K562 (cell line): ENCODE measurements around the gene DNMT3A. TPM values are rescaled to one million over a fixed set of nuclear protein-coding genes. Genes with fewer than 3 reads are reported as not detected.

Experiments
- ATAC-seq: fragments of 200-7000 bp; cut with Tn5 transposase; 3 replicates; pipeline ENCODE4 v1.9.1; 2020; ENCODE audit warnings: moderate library complexity
- BruUV-seq: library from RNA; stranded (reverse); fragments of 400-500 nt; replicated peaks from 2 replicates; lab custom pipeline; 2021; lab: Mats Ljungman, UMichigan
- CTCF ChIA-PET: fragments of 300-600 bp; formaldehyde crosslinking; extraction: SDS; loops from one replicate; lab custom pipeline; 2021; ENCODE audit warnings: low intra/inter-chr PET ratio; lab: Yijun Ruan, JAX
- POLR2A ChIA-PET: fragments of 300-600, 350-650 bp; sonication (Branson Sonifier 250); formaldehyde crosslinking; extraction: SDS; loops from one replicate; lab custom pipeline; 2021; ENCODE audit warnings: antibody characterized with exemption, inconsistent platforms; lab: Yijun Ruan, JAX
- DNase-seq, 4 experiments: peaks; one replicate each; pipeline versions ENCODE4 v3.0.0 to v3.0.0-alpha.2; 2011 to 2018; ENCODE audit warnings: low spot score in 3 of 4, mixed read lengths in 3 of 4; ENCODE audit errors: extremely low read depth in 1 of 4
- FAIRE-seq: peaks from 2 replicates; lab custom pipeline; 2011; peaks lifted over from hg19 to GRCh38; lab: Jason Lieb, UNC
- H2AFZ ChIP-seq: 2 replicates; pipeline ENCODE4 v1.6.0; 2011; ENCODE audit warnings: low read depth, low read length, control low read depth, inconsistent platforms
- H3K27ac ChIP-seq: fragments of 200-600 bp; 3 replicates; pipeline ENCODE4 v1.8.0; 2011; ENCODE audit warnings: low read depth, mild to moderate bottlenecking, control low read depth, inconsistent platforms, low read length, moderate library complexity, mixed read lengths; ENCODE audit errors: extremely low read depth
- H3K27me3 ChIP-seq, 2 experiments: fragments of 300-600 bp in 1 of 2; 2 replicates in 1 of 2; 3 replicates in 1 of 2; pipeline versions ENCODE4 v1.6.0 to v1.8.0; 2011; ENCODE audit warnings: inconsistent platforms in 2 of 2, low read length in 2 of 2, mild to moderate bottlenecking in 1 of 2, mixed read lengths in 1 of 2, moderate library complexity in 1 of 2; ENCODE audit not compliant: control insufficient read depth in 2 of 2, insufficient read depth in 2 of 2
- H3K36me3 ChIP-seq: fragments of 300-600 bp; 3 replicates; pipeline ENCODE4 v1.8.0; 2011; ENCODE audit warnings: mild to moderate bottlenecking, low read length, inconsistent platforms; ENCODE audit not compliant: control insufficient read depth, insufficient read depth
- H3K4me1 ChIP-seq, 2 experiments: fragments of 200-600 bp in 1 of 2; replicated peaks in 1 of 2; 2 replicates in 1 of 2; 3 replicates in 1 of 2; pipeline versions ENCODE4 v1.5.1 to v1.8.0; 2011; ENCODE audit warnings: inconsistent platforms in 2 of 2, low read length in 2 of 2, mild to moderate bottlenecking in 1 of 2, mixed read lengths in 1 of 2, moderate library complexity in 1 of 2; ENCODE audit not compliant: control insufficient read depth in 2 of 2, insufficient read depth in 2 of 2
- H3K4me2 ChIP-seq: 2 replicates; pipeline ENCODE4 v1.6.1; 2011; ENCODE audit warnings: low read length, control low read depth, inconsistent platforms, mixed read lengths; ENCODE audit not compliant: insufficient read depth
- H3K4me3 ChIP-seq: fragments of 200-600 bp; sonication (generic), shearing (Covaris generic); 2 replicates; pipeline ENCODE4 v1.5.1; 2016; ENCODE audit warnings: control low read depth, inconsistent platforms
- H3K79me2 ChIP-seq: fragments of 200-600 bp; 3 replicates; pipeline ENCODE4 v1.8.0; 2011; ENCODE audit warnings: low read length, inconsistent platforms; ENCODE audit not compliant: control insufficient read depth, insufficient read depth
- H3K9ac ChIP-seq, 2 experiments: 2 replicates each; pipeline versions ENCODE4 v1.6.0 to v1.6.1; 2011; ENCODE audit warnings: low read depth in 2 of 2, low read length in 2 of 2, control low read depth in 1 of 2, inconsistent platforms in 1 of 2, mild to moderate bottlenecking in 1 of 2, mixed read lengths in 1 of 2; ENCODE audit not compliant: insufficient read depth in 1 of 2
- H3K9me1 ChIP-seq: one replicate; pipeline ENCODE4 v1.6.0; 2011; ENCODE audit warnings: inconsistent platforms, mild to moderate bottlenecking, low read length, moderate library complexity; ENCODE audit not compliant: control insufficient read depth, insufficient read depth
- H3K9me3 ChIP-seq: replicated peaks from 2 replicates; pipeline ENCODE4 v1.5.1; 2011; ENCODE audit warnings: low read depth, low read length, inconsistent platforms; ENCODE audit not compliant: control insufficient read depth, insufficient read depth
- H4K20me1 ChIP-seq: replicated peaks from 2 replicates; pipeline ENCODE4 v1.6.1; 2011; ENCODE audit warnings: low read length, inconsistent platforms, mixed read lengths; ENCODE audit not compliant: control insufficient read depth, insufficient read depth
- CBFA2T3 ChIP-seq: fragments of 450-650 bp; IDR thresholded peaks from 2 replicates; pipeline ENCODE4 v1.6.1; 2017
- HDAC3 ChIP-seq: fragments of 450-650 bp; IDR thresholded peaks from 2 replicates; pipeline ENCODE4 v1.6.1; 2018; ENCODE audit warnings: borderline replicate concordance, mild to moderate bottlenecking, moderate library complexity; ENCODE audit not compliant: partially characterized antibody
- LARP7 ChIP-seq: fragments of 450-650 bp; IDR thresholded peaks from 2 replicates; pipeline ENCODE4 v1.6.1; 2016
- PRMT5 ChIP-seq: sonication (generic); formaldehyde crosslinking; IDR thresholded peaks from 2 replicates; pipeline ENCODE4 v1.5.0; 2020; ENCODE audit warnings: missing genetic modification reagents
- TAL1 ChIP-seq: fragments of 450-650 bp; IDR thresholded peaks from 2 replicates; pipeline ENCODE4 v1.6.1; 2016; ENCODE audit warnings: mild to moderate bottlenecking
- WGBS: fragments of 100-300 bp; shearing (Covaris generic); methylation state at CpG from one replicate; pipeline ENCODE4 v1.1.6; 2016; ENCODE audit warnings: low coverage, mixed read lengths; ENCODE audit not compliant: insufficient coverage; ENCODE audit errors: missing lambda C conversion rate; 5-methylcytosine and 5-hydroxymethylcytosine counted together
- in situ Hi-C: fragments of 300-500 bp; cut with MboI; formaldehyde crosslinking; loops from 4 replicates; pipeline ENCODE4 v1.15.0; 2018; ENCODE audit warnings: inconsistent platforms, mixed read lengths
- intact Hi-C: fragments of 100-400 bp; cut with micrococcal nuclease; formaldehyde crosslinking; loops from 2 replicates; pipeline ENCODE4 v1.14.2; 2022
- polyA plus RNA-seq, 8 experiments: library from polyadenylated mRNA; depleted of rRNA in 4 of 8; stranded (reverse) in 5 of 8; unstranded in 3 of 8; fragments of >200 nt; fragmentation: Nextera tagmentation in 2 of 8; fragmentation: Illumina TruSeq in 1 of 8; extraction: Ambion mirVana in 2 of 8; extraction: Trizol in 1 of 8; gene quantifications; 2 replicates each; pipeline versions ENCODE4 v1.2.1 to v1.2.3, GENCODE V29; 2011 to 2014; ENCODE audit warnings: inconsistent platforms in 1 of 8, missing spikeins in 1 of 8
- total RNA-seq, 7 experiments: library from RNA; depleted of rRNA in 6 of 7; stranded (reverse); fragments of >200 nt in 6 of 7; fragmentation: Illumina TruSeq in 2 of 7; extraction: Trizol in 2 of 7; gene quantifications; 2 replicates each; pipeline versions ENCODE4 v1.2.1 to v1.2.3, GENCODE V29; 2011 to 2021; ENCODE audit warnings: low replicate concordance in 1 of 7
- TF ChIP-seq, protein P1 (sequence below), 2 experiments: IDR thresholded peaks in 1 of 2; conservative IDR thresholded peaks in 1 of 2; 2 replicates each; pipeline ENCODE4 v1.6.1; 2016; ENCODE audit warnings: low read depth in 2 of 2, mild to moderate bottlenecking in 1 of 2, missing compliant biosample characterization in 1 of 2, missing genetic modification characterization in 1 of 2, moderate library complexity in 1 of 2
- TF ChIP-seq, protein P2 (sequence below): sonication (generic); formaldehyde crosslinking; IDR thresholded peaks from 2 replicates; pipeline ENCODE4 v1.9.0; 2022; ENCODE audit warnings: mild to moderate bottlenecking, missing genetic modification reagents
- TF ChIP-seq, protein P3 (sequence below): fragments of 250-450 bp; sonication (Bioruptor Pico); IDR thresholded peaks from 2 replicates; pipeline ENCODE4 v1.8.0; 2021; ENCODE audit warnings: moderate library complexity, mild to moderate bottlenecking, inconsistent platforms

Gene DNMT3A
- total and polyA plus RNA-seq, 9 of the 15 experiments (the other 6 are each of a cell fraction or from before 2014, with no cell fraction given) = 3.0 to 16.0 (median 6.1) TPM

DNA sequence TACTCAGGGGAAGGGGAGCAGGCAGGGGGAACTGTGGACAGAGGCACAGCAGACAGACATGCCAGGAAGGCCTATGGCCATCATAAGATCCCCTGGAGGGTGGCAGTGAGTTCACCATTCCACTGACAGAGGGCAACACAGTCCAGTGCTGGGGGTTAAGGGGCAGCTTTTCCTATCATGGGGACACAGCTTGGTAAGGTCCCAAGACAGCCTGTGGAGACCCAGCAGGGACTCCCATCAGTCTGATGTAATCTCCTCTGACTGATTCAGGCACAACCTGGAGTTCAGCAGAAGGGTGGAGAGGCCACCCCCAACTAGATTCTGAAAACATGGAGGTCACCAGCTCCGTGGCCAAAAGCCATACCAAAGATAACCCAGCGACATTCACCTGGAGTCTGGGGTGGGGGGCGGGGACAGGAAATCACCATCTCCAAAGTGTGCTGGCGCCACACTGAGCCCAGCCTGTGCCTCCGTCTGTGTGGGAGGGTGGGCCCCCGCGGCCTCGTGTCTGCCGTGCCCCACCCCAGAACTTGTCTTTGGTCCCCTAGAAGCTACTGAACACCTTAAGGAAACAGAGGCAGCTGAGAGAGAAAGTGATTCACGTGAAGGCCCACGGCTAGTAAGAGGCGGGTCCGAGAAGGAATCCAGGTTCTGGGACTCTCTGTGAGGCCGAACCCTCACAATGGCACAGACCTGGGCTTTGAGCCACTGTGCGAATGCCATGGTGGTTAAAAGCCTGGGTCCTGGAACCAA lies 28.6 kb downstream of the DNMT3A start:
- in situ Hi-C loops (no loop called here), intact Hi-C loops (no loop called here)
- no peaks in the 10 kb centered on the region for H3K9me3 ChIP-seq
- peaks cover 13 to 41% of the 10 kb centered on the region in 2 experiments for H3K27me3 ChIP-seq
- FAIRE-seq = no peak
- no peaks in the 10 kb centered on the region for H3K9me1 ChIP-seq
- no peaks in the 10 kb centered on the region for H3K79me2 ChIP-seq
- peaks cover 9% of the 10 kb centered on the region for H4K20me1 ChIP-seq
- ChIA-PET POLR2A (no interaction called here), CTCF (no interaction called here)
- no peak overlapping the region for H3K27ac ChIP-seq
- H3K4me2 ChIP-seq = no peak overlapping the region
- no TSS peak for BruUV-seq
- 28% methylated on average over 13 of the region's 15 CpGs for WGBS
- peak; percentile 15; the same call in 1 of the 3 replicates for ATAC-seq
- H3K4me3 ChIP-seq = no peak overlapping the region
- no peak overlapping the region for H3K9ac ChIP-seq
- DNase-seq = peak in 2 of 4 experiments; percentile 34 to 44
- H3K36me3 ChIP-seq = no peaks in the 10 kb centered on the region
- H2AFZ ChIP-seq = no peak overlapping the region
- H3K4me1 ChIP-seq = peaks cover 0 to 37% of the 10 kb centered on the region in 2 experiments; a peak in 2 of 5 replicates
- TF ChIP-seq, protein P1, sequence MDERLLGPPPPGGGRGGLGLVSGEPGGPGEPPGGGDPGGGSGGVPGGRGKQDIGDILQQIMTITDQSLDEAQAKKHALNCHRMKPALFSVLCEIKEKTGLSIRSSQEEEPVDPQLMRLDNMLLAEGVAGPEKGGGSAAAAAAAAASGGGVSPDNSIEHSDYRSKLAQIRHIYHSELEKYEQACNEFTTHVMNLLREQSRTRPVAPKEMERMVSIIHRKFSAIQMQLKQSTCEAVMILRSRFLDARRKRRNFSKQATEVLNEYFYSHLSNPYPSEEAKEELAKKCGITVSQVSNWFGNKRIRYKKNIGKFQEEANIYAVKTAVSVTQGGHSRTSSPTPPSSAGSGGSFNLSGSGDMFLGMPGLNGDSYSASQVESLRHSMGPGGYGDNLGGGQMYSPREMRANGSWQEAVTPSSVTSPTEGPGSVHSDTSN (CRISPR knock-in tag; IDR thresholded peaks at IDR 0.05; ENCODE audit: low read depth) = no peak
- TF ChIP-seq, protein P1 (tag; conservative IDR thresholded peaks at IDR 0.05; ENCODE audit: low read depth) = no peak
- TF ChIP-seq, protein P2, sequence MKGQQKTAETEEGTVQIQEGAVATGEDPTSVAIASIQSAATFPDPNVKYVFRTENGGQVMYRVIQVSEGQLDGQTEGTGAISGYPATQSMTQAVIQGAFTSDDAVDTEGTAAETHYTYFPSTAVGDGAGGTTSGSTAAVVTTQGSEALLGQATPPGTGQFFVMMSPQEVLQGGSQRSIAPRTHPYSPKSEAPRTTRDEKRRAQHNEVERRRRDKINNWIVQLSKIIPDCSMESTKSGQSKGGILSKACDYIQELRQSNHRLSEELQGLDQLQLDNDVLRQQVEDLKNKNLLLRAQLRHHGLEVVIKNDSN (CRISPR knock-in tag) = no peak
- TF ChIP-seq TAL1 = peak; percentile 19; the same call in 1 of the 2 replicates
- TF ChIP-seq LARP7 = no peak
- peak; percentile 43 for TF ChIP-seq CBFA2T3
- no peak for TF ChIP-seq HDAC3
- TF ChIP-seq PRMT5 (CRISPR knock-in tag) = no peak
- TF ChIP-seq, protein P3, sequence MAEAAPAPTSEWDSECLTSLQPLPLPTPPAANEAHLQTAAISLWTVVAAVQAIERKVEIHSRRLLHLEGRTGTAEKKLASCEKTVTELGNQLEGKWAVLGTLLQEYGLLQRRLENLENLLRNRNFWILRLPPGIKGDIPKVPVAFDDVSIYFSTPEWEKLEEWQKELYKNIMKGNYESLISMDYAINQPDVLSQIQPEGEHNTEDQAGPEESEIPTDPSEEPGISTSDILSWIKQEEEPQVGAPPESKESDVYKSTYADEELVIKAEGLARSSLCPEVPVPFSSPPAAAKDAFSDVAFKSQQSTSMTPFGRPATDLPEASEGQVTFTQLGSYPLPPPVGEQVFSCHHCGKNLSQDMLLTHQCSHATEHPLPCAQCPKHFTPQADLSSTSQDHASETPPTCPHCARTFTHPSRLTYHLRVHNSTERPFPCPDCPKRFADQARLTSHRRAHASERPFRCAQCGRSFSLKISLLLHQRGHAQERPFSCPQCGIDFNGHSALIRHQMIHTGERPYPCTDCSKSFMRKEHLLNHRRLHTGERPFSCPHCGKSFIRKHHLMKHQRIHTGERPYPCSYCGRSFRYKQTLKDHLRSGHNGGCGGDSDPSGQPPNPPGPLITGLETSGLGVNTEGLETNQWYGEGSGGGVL = no peak
